NCI-H1417 treated with DMSO at 0.1 percent for 48 hours (cell line): ENCODE measurements around the gene THAP9.
"Not testable (repeated sequence)": the region's sequence is repeated elsewhere in the genome, so short reads cannot be mapped to it uniquely, and the experiment has no call there.

Source experiments
- DNase-seq: peaks from one replicate; lab custom pipeline; 2025; lab: John Stamatoyannopoulos, UW

The THAP9 gene, protein sequence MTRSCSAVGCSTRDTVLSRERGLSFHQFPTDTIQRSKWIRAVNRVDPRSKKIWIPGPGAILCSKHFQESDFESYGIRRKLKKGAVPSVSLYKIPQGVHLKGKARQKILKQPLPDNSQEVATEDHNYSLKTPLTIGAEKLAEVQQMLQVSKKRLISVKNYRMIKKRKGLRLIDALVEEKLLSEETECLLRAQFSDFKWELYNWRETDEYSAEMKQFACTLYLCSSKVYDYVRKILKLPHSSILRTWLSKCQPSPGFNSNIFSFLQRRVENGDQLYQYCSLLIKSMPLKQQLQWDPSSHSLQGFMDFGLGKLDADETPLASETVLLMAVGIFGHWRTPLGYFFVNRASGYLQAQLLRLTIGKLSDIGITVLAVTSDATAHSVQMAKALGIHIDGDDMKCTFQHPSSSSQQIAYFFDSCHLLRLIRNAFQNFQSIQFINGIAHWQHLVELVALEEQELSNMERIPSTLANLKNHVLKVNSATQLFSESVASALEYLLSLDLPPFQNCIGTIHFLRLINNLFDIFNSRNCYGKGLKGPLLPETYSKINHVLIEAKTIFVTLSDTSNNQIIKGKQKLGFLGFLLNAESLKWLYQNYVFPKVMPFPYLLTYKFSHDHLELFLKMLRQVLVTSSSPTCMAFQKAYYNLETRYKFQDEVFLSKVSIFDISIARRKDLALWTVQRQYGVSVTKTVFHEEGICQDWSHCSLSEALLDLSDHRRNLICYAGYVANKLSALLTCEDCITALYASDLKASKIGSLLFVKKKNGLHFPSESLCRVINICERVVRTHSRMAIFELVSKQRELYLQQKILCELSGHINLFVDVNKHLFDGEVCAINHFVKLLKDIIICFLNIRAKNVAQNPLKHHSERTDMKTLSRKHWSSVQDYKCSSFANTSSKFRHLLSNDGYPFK

DNA sequence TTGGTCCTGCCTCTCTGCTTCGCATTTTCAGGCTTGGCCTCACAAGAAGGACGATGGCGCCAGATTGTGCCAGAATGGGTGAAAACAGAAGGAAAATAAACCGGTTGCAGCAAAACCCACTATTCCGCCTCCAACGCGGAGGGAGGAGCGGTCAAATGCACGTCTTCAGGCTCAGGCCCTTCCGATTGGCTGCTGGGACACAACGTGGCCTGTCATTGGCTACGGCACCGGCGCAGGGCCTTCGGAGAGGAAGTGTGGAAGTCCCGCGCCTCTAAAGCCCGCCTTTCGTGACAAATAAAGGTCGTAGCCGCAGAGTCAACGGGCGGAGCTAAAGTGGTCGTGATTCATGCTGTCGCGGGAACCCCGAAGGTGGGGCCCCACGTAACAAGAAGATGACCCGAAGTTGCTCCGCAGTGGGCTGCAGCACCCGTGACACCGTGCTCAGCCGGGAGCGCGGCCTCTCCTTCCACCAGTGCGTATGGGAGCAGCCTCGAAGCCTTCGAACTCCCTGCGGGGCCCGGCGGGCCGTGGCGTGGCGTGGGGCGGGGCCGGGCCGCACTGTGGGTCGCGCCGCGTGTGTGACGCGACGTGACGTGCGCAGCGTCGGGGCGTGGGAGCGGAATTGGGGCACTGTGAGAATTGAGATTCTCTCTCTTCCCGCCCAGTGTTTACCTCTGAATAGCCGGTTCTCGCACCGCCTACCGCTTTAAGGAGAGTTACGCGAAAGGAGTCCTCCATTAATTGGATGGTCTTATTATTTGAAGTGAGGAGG lies at the start of gene THAP9:
THAP9 (plus strand) TSS at position 325 of the 772 bp plus-strand sequence; CDS start at position 393, 68 bp downstream.
- peak; percentile 92 for DNase-seq

DNA sequence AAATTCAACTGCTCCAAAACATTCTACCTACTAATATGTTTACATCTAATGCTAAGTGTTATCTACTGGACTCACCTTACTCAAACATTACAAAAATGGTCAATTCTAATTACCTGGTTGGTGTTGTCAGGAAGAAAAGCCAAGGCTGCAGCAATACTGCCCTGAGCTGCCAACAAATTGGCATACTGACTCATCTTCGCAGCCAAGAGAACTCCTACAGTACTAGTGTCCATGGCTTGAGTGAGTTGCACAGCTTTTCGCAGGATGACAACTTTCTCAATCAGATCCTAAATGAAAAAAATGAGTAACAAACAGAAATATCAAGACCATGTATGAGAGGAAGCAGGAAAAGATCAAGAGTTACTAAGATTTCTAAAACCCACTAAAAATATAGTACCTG lies 49.2 kb upstream of the THAP9 start:
- no peak for DNase-seq

DNA sequence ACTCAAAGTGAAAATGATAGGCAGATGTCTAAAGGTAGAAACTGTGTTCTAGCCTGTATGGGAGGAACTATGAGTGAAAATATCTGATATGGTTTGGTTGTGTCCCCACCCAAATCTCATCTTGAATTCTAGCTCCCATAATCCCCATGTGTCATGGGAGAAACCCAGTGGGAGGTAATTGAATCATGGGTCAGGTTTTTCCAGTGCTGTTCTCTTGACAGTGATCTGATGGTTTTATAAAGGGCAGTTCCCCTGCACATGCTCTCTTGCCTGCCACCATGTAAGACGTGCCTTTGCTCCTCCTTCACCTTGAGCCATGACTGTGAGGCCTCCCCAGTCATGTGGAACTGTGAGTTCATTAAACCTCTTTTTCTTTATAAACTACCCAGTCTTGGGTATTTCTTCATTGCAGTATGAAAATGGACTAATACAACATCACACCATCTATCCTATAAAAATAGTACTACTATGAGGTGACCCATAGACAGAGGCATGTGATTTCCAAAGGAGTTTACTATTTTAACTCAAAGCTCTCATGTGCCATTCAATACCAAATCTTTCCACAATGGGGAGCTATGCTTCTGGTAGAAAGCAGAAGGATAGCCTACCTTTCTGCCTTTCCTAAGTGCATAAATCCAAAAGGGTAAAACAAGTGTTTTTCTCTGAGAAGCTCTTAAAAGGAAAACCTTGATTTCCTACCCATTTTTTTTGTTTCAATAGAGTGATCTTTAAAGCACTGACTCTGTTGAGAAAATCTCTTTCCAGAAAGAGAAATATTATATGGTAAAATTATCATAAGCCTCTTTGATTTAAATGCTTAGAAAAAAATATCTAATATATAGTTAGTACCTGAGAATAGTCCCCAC lies 48.4 kb upstream of the THAP9 start:
- DNase-seq, result no peak

DNA sequence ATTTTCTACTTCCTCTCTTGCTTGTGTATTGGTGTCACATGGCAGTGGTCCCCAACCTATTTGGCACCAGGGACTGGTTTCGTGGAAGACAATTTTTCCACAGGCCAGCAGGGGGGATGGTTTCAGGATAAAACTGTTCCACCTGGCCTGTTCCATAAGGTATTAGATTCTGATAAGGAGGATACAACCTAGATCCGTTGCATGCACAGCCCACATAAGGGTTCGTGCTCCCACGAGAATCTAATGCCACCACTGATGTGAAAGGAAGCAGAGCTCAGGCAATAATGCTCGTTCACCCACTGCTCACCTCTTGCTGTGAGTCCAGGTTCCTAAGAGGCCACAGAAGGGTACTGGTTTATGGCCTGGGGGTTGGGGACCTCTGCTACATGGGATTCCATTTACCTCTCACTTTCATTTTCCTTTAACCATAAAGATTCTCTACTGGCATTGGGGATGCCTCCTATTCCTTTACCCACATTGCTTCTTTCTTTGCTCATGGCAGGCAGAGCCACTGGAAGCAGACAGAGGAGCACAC lies 47.7 kb upstream of the THAP9 start:
- DNase-seq, result no peak

DNA sequence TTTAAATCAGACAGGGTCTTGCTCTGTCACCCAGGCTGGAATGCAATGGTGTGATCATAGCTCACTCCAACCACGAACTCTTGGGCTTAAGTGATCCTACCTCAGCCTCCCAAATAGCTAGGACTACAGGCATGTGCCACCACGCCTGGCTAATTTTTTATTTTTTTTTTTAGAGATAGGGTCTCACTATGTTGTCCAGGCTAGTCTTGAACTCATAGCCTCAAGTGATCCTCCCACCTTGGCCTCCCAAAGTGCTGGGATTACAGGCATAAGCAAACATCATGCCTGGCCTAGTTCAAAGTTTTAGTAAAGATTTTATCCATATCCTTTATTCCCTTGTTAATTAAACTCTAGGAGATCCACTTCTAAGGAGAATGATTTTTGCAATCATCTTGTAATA lies 40.0 kb upstream of the THAP9 start:
- DNase-seq, result not testable (repeated sequence)

DNA sequence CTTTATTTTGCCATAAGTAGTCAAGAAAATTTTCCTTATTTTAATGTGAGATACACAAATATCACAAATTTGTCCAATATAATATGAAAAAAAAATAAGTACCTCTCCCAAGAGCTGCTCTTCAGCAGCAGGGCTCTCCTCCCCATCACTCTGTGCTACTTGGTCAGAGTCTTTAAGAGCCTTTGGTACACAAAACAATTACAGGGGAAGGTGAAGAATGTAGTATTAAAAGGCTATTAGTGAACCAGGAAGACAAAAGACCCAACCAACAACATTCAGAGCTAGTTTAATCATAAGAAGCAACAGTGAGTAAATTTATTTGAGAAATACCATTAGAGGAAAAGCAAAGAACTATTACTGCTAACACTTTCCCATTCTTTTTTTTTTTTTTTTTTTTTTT lies 39.0 kb upstream of the THAP9 start:
- no peak for DNase-seq

DNA sequence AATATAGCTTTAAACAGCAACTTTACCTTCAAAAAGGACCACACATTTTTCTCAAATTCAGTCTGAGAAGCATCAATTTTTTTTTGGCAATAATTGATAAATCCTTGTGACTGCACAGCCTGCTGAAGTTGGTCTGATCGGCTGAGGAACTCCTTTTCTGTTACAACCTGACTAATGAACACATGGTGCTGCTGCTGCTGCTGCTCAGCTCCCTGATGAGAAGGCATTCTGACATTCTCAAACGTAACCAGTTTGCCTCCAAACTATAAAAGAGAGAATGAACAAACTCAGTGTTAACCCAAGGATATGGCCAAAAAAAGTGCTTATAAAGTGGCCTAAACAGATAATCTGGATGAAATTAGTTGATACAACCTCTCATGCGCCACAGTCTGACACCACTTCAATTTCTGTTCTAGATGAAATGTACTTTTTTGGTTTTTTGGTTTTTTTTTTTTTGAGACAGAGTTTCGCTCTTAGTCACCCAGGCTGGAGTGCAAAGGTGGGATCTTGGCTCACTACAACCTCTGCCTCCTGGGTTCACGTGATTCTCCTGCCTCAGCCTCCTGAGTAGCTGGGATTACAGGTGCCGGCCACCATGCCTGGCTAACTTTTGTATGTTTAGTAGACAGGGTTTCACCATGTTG lies 36.1 kb upstream of the THAP9 start:
- DNase-seq, result no peak

DNA sequence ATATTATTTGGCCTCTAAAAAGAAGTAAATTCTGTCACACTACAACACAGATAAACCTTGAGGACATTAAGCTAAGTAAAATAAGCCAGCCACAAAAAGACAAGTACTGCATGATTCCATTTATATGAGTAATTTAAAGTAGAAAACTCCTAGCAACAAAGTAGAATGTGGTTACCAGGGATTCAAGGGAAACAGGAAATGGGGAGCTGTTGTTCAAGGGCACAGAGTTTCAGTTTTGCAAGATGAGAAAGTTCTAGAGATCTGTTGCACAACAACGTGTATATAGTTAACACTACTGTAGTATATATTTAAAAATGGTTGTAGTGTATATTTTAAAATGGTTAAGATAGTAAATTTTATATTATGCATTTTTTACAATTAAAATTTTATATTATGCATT lies 34.9 kb upstream of the THAP9 start:
- DNase-seq, result no peak

DNA sequence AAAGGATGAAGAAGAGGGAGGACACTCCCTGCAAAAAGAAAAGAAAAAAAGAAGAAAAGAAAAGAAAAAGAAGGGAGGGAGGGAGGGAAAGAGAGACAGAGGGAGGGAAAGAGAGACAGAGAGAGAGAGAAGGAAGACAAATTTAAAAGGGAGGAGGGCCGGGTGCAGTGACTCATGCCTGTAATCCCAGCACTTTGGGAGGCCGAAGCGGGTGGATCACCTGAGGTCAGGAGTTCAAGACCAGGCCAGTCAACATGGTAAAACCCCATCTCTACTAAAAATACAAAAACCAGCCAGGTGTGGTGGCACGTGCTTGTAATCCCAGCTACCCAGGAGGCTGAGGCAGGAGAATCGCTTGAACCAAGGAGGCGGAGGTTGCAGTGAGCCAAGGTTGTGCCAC lies 34.5 kb upstream of the THAP9 start:
- not testable (repeated sequence) for DNase-seq

DNA sequence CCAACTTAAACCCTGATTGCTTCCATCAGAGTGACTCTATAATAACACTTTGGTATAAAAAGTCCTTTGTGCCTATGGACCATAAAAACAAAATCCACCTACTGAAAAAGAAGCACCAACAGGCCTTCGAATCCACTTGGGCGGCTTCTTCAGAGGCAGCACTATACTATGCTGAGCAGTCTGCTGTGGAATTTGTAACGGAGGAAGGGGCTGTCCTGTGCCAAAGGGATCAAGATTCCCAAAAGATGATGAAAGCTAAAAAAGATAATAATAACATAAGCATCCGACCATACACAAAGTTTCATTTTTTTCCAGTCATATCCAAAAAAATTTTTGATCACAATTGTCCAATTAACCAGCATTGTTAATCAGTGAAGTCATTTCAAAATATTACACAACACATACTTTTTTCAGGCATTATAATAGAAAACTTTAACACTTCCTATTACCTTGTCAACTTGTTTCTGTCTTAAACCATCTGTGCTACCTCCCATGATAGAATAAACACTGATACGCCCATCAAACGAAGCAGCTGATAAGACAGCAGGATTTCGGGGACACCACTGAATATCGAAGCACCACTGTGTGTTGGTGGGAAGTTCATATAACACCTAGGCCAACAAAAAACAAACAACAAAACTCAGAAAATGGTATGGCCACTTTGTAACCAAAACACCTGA lies 33.7 kb upstream of the THAP9 start:
- DNase-seq, result no peak

DNA sequence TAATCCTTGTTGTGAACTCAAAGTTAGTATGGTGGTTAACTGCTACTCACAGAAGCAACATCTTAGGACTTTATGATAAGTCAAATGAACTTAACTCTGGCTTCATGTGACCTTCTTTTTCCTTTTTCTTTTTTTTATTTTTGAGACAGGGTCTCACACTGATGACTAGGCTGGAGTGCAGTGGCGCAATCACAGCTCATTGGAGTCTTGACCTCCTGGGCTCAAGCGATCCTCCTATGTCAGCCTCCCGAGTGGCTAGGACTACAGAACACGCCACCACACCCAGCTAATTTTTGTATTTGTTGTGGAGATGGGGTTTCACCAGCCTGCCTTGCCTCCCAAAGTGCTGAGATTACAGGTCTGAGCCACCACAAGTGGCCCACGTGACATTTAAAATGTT lies 32.0 kb upstream of the THAP9 start:
- DNase-seq, result no peak

DNA sequence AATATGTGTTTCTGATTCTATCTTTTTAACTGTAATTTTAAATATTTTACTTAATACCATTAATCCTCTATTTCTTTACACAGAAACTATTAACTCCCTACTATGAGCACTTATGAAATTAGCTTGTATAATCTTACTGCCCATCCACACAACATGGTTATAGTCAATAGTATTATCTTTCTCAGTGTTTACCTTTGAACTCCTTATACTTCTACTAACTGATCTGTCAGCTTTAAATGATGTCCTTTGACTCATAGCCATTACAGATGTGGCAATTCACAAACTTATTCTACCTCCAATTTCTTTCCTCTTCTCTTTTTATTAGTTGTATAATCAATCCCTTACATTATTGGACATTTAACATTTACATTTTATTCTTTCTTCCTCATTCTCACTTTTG lies 15.1 kb upstream of the THAP9 start:
- DNase-seq, result no peak

DNA sequence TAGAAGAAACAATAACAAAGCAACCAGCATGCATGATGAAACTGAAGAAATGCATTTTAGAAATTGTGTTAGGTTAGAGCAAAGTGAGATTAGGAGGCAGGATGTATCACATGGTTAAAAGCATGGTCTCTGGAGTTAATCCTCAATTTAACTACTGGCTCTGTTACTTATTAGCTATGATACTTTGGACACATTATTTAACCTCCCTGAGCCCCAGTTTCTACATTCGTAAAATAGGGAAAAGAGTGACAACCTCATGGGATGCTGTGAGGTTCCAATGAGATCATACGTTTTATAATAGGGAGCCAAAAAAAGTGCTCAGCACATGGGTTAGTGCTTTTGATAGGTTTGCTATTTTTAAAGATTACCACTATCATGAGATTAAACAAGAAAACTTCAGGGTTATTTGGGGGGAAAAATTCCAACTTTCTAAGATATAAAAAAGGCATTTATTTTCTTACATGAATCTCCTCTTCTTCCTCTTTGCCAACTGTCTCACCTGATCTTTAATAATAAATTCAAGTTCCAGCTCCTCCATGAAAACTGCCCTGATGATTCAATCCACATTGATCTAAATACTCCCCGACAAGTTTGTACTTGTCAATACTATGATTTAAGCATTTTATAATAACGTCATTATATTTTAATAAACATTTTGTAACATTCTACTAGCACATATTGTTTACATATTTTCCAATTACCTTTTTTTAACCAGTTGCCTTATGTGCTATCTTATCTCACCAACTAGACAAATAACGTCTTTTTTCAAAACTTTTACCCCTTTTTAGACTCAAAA lies 14.2 kb upstream of the THAP9 start:
- DNase-seq, result no peak

DNA sequence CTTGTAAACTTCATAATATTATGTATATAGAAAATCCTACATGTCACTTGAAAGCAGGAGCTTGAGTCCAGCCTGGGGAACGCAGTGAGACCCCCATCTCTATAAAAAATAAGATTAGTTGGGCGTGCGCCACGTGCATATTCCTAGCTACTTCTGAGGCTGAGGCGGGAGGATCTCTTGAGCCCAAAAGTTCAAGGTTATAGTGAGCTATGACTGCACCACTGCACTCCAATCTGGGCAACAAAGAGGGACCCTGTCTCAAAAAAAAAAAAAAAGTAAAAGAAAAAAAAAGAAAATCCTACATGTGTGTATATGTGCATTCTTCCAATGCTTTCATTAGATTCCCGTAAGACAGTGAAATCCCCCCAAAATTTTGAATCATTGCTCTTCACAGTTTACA lies 11.2 kb upstream of the THAP9 start:
- no peak for DNase-seq

DNA sequence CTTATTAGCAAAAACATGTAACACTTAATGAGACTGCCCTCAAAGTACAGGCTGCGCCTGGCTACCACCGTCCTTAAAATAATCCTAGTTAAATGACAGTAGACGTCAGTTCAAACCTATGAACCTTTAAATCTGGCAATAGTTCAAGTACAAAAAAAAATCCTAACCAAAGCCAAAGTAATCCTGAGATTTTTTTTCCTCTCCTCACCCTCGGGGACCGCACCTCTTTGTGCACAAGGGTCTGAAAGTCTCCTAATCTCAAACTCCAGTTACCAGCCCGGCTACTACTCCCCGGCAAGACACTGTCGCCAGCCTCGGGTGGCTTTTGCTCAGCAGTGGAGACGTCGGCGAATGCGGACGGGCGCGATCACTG lies 10.0 kb upstream of the THAP9 start:
- DNase-seq, result no peak

DNA sequence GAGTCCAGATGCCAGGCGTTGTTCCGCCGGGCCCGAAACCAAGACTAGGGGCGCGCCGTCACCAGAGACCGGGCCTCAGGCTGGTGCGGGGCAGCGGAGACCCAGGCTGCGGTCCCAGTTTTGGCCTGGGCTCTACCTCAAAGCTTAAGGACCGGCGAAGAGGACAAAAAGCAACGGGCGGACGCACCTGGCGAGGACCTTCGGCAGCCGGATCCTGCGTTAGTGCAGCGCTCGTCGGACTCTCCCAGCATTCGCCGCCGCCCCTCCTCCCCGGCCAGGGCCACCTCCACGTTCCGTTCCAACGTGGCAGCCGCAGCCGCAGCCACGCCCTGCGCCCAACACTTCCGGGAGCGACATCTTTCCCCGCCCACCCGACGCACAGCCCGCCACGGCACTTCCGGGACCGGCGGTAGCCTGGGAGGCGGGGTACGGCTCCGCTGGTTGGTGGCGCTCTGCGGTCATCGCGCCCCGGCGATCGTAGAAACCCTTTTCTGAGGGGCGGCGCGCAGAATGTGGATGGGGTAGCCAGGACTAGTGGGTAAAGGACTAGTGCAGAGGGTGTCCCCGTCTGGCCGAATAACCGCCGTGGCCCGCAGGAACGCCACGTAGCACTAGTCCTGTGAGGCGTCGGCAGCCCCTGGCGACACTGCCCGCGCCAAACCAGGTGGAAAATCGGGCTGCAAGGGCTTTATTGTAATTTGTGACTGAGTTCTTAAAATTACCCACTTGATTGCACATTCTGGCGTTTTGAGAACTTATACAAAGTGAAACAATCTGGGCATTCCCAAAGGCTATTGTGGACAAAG lies 9.4 kb upstream of the THAP9 start, which contains the start of gene SEC31A:
SEC31A (minus strand) TSS at position 253 of the 806 bp plus-strand sequence. CDS start 9,217 bp downstream, outside the sequence.
- peak; percentile 87 for DNase-seq

DNA sequence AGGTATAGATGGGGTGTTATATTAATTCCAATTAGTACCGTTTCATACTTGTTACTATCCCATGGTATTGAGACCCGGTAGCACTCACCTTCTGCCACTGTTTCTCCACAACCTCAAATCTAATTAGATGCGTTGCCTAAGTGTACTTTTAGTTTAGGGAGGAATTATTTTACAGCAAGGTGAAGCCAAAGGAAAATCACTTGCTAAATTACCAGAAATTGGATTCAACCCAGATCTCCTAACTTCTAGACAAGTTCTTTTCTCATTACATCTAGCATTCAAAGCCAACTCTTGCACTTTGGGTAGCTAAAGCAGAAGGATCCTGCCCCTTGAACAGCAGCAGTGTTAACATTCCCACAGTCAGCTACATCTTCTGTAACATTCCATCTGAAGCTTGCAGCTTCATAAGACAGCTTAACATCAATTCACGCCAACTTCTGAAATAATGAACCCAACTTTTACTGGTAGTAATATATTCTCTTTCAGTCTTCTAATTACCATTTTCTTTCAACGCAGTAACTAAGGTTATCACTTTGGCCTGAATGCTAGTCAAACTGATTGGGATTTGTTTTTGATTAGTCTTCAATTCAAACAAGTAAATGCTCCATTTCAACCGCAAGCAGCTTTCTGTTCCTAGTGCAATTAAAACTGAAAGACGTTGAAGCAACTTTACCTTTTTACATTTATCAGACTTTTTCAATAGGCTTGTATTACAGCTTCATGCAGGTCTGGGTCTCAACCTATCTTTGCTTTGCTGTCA lies 8.6 kb upstream of the THAP9 start:
- DNase-seq, result no peak

DNA sequence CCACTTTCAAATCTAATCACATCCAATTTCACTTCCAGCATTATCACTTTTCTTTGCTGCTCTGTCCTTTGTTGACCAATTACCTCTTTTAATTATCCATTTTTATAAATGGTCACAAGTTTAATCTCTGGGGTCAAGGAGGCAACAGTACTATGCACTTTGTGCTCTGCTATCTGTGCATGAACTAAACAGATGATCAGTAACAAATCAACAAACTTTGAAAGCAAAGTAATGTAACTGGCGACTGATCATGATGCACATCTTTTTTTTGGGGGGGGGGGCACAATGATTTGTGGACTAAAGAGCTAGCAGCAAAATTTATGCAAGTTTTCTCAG lies 8.1 kb upstream of the THAP9 start:
- no peak for DNase-seq
